Measurements from ENCODE around the gene CEP170.

CEP170 gene

DNA sequence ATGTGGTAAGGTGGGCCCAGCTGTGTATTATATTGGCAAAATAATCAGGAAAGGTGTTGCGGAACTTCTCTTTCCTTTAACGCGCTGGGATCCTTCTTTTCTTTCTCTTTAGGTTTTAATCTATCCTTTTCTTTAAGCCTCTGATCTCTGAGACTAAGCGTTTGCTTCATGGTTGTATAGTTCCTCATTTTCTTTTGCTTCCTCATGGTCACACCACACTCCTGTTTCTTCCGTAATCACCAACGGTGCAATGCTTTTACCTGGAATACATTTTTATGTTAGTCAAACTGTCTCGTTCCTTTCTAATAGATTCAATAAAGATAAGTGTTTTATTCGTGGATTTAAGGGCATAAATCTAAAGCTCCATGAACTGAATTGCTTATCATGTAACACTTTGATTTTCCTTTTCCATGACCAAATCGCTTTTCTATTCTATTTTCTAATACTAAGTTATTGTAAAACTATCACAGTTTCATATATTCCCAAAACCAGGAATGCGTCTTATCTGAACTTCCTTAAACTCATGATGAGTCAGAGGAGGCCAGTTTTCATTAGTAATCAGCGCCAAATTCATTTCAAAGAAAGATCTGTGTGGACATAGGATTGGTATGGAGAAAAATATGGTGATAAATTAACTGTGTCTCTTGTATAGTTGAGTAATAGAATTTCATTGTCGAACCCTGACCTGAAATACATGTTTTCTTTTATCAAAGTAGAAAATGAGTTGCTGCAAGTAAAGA is 13.0 kb upstream of the CEP170 start:
- DNase-seq = no peak

DNA sequence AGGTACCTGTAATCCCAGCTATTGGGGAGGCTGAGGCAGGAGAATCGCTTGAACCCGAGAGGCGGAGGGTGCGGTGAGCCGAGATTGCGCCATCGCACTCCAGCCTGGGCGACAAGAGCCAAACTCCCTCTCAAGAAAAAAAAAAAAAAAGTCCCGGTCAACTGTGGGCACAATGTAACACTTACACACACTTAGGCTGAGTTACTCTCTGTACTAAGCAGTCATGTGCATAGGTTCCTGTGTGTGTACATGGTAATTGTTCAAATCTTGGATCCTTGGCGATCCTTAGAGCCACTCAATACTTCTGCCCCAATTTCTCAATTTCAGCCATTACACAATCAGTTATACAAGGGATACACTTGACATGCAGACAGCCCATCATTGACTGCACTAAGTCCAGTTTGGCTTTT is 12.4 kb upstream of the CEP170 start:
- no peak for DNase-seq

DNA sequence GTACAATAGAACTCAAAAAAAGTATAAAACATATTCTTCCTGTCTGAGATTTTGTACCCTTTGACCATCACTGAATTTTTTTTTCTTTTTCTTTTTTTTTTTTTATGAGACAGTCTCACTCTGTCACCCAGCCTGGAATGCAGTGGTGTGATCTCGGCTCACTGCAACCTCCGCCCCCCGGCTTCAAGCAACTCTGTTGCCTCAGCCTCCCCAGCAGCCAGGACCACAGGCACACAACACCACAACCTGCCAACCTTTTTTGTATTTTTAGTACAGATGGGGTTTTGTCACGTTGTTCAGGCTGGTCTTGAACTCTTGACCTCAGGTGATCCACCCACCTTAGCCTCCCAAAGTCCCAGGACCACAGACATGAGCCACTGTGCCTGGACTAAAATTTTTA is 11.2 kb upstream of the CEP170 start:
- DNase-seq = no peak

DNA sequence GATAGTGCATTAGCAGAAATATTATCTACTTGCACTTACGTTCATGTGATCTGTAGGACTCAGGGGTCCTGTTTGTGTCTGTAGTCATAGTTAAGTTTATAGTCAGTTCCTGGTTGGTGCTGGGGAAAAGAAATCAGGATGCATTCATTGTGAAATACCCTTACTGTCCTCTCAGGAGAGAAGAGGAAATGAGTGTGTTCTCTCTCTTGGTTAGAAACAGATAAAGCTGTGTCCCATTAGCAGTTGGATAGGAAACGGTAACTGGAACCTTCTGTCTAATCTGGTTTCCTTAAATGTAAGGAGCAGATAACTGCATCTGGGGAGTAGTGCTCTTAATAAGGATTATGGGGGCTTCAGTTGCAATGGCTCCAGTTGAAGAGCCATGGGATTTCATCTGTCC is 9.6 kb upstream of the CEP170 start:
- no peak for DNase-seq

DNA sequence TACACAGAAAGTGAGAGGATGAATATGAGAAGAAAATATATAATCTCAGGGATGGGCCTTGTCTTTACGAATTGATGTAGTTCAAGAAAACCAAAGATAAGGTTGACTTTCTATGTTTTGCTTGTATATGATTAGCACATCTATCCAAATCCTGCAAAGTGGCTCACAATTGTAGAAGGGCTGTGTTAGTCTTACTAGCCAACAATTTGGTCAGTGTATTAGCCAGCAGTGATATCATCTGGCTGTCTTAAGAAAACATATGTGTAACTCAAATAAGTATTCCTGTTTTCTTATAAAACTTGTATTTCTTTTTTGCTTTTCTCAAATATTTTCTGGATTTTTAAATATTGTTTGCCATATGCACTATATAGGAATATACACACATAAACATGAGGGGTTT is 6.3 kb upstream of the CEP170 start:
- no peak for DNase-seq

DNA sequence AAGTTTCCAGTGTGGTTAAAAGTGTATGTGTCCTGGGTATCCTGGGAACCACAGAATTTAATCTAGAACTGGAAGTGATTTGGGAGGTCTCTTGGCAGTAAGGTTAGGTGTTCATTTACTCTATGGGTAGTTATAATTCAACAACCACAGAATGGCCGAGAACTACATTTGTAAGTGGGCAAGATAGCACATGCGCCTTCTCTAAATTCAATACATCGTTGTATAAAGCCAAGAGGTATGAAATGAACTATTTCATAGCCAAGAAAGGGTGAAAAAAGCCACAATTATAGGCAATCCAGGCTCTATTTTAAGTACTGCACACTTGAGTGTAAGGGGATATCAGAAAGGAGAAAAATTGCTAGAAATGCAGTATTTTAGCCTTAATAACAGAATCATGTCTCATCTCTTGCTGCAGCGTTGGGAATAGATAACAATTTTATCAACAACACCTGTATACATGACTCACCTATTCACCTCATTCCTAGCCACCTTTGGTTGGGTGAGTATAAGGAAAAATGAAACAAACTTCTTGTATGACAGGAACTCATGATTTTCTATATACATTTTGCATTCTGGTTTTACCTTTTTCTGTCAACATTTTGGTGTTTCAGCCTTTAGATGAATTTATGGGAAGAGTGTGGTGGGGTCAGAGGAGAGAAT is 5.3 kb upstream of the CEP170 start:
- DNase-seq = no peak

DNA sequence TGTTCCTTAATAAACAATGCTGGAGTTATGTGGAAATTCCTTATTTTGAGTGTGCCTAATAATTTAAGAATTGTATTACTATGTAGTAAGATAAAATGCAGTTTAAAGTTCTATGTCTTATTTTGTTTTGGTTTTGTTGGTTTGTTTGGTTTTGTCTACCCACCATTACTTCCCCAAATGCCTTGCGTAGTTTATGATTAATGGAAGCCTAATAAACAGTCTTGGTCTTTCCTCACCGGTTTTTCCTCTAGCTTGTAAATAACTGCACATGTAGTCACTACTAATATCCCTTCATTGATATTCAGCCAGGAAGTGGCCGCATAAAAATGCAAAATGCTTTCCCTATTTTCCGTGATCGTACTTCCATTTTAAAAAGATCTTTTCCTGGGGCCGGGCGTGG is 3.6 kb upstream of the CEP170 start:
- DNase-seq = no peak

DNA sequence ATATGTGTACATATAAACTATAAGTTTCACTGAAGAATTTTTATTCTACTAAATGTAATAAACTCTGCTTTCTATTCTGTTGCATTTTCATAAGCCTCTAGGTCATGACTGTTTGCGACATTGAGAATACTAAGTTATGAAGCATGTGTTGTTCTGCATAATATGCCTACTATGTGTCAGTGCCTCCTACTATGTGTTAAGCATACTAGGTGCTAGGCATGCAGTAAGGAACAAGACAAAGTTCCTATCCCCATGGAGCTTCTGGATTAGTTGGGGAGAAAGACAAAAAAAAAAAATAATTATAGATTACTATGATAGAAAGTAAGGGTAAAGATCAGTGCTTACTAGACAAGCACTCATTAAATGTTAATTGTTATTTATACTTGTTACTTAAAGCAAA is 2.1 kb upstream of the CEP170 start:
- no peak for DNase-seq

DNA sequence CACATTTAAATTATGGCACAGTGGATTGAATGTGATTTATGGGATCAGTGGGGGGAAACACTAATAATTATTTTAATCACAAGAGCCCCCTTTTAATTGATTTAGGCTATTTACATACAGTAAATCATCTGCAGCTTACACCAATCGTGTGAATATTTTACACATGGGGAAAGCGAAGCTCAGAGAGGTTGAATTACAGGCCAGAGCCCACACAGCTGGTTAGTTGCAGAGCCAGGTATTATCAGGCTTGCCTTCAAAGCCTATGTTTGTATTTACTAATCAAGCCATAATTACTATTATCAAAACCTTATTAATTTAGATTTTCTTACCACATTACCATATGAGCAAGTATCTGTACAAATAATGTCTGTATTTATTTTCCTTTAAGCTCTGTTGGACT is 1.5 kb upstream of the CEP170 start:
- DNase-seq = no peak

DNA sequence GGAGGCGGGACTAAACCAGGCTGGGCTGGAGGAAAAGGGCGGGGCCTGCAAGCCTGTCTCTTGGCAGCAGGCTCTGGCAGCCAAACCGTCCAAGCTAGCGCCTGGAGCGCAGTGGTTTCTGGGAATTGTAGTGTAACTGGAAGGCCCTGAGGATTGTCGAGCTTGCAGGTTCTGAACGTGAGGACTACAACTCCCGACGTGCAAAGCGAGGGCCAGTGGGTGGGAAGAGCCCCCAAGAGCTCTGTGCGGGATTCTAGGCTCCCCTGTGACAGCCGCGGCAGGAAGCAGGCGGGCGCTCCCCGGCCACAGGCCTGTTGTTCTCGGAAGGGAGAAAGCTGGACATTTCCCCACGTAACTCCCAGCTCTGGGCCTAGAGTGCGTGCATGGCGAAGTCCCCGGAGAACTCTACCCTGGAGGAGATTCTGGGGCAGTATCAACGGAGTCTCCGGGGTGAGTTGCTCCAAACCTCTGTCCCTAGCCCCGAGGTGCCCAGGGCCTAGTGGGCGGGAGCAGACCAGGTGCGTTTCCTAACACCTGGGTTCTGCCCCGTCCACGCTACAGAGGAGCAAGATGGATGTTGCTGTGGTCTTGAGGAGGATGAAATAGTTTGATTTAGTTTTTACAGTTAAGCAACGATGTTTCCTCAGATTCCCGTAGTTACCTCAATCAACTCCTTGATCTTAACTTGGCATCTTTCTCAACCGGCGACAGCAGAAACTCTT is 871 bp upstream of the CEP170 start, which contains the start of gene SDCCAG8:
Gene SDCCAG8, plus strand, starts transcription at position 251 of the 722 bp plus-strand sequence. Its CDS starts 133 bp downstream, at position 384.
- DNase-seq = peak; percentile 99 to 100

DNA sequence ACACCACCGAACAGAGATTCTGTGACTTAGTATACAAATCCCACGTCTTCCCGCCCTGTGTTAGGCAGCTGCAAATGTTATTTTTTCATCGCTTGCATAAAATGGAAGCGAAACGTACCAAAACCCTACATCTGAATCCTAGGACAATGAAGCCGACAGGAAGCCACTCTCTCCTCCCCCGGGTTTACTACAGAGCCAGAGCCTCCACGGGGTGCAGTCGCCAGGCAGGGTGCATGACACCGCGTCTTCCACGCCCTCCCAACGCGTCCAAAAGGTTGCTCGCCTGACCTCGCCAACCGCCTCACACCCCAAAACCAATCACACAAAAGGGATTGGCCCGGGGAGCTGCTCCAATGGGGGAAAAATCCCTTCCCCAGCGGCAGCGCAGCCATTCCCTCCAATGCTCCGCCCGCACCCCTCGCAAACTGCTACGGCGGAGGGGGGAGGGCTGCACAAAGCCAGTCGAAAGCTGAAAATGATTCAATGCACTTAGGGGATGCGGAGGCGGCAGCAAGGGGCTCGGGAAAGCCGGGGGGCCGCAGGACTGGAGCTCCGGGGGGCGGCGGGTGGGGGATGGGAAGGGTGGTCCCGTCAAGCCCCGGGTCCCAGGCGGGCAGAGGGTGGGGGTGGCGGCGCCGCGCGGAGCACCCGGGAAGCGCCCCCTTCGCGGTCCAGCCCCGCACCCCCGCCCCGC is 701 bp downstream of the CEP170 start:
- peak; percentile 57 to 71 for DNase-seq

DNA sequence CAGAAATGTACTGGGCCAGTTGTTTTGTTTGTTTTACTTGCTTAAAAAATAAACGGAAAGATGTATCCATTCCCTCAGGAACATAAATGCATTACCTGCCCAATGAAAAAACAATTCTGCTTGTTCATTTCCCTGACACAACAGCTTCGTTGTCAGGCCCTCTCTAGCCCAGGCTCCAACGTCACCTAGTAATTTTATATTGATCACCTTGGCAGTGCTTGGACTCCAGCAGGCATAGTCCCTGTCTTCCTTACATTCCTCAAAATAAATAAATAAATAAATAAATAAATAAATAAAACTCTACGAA is 1.2 kb downstream of the CEP170 start:
- DNase-seq = no peak

DNA sequence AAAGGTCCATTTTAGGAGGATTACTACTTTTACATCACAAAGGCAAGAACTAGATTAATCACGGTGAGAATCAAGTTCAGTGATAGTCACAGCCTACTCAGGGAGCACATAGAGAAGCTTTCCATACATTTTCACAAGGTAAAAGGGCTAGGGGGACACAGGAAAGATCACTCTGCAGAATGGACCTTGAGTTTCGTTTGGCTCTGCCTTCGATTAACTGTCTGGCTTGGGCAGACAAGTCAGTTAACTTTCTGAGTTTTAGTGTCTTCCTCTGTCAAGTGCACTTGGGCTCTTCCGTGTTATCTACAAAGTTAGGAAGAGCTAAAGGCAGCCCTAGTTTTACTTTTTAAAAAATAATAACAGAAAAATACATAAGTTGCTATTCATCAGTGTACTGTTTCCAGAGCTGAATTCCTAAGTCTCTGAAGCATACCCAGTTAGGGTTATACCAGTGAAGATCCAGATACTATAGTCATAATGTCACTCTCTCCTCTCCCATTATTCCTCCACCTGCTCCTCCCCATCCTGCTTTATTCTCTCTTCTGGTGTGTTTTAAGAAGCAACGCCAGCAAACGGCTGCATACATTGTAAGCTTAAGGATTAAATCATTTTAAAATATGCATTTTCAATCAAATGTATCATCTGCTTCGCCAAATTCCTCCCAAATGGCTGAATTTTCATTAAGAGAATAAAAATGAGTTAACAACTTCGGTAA is 1.7 kb downstream of the CEP170 start:
- DNase-seq = no peak

DNA sequence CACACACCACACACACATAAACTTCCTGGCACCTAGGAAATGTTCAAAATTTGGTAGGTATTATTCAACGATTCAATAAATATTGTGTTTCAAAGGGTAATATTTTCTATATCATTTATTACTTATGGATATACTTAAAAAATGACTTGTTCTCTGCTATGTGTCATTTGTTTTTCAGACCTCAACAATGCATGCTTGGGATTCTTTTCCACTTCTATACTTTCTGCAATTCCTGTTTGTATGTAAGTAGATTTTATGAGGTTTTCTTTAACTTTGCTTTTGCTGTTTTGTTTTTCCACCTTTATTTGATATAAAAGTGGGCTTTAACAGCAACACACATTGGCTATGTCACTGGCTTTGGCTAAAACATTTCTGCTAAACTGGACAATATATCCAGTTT is 3.5 kb downstream of the CEP170 start:
- no peak for DNase-seq

DNA sequence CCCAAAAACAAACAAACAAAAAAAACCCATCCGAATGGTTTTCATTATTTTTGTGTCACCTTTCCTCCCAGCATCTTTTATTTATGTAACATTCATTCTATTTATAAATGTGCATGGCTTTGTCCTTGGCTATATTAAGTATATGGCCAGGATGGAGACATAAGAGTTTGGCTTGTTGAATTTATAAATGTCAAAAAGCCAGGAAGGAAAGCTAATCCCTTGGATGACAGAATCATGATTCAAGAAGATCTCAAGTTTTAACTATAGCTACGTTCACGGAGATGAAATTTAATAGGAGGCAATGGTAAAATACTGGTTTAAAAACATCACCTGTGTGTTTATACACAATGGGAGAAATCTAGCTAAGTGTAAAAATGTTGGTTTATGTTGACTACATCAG is 5.0 kb downstream of the CEP170 start:
- no peak for DNase-seq

DNA sequence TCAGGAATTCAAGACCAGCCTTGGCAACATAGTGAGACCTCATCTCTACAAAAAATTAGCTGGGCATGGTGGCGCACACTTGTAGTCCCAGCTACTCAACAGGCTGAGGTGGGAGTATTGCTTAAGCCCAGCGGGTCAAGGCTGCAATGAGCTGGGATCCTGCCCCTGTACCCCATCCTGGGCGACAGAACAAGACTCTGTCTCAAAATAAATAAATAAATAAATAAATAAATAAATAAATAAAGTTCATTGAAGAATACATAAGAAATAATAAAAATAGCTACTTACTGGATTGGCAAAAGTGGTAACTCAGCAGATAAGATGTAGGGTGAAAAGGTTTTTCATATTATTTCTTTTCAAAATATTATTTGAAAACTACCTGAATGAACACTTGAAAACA is 5.9 kb downstream of the CEP170 start:
- no peak for DNase-seq

DNA sequence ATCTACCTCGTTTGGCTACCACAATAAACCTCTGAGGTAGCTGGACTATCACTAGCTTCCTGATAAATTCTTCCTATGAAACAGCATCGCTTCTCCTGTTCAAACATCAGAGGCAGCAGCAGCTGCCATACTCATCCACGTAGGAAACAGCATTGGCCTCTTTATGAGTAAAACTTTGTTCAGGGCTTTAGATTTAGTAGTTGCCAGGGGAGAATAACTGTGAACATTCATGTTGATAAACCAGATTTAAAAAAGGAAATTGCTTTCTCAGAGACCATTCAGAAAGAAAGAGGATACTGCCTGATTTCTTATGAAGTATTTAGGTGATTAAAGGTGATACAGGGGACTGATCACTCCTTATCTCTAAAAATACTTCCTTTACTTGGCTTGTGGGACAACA is 7.2 kb downstream of the CEP170 start:
- DNase-seq = no peak

DNA sequence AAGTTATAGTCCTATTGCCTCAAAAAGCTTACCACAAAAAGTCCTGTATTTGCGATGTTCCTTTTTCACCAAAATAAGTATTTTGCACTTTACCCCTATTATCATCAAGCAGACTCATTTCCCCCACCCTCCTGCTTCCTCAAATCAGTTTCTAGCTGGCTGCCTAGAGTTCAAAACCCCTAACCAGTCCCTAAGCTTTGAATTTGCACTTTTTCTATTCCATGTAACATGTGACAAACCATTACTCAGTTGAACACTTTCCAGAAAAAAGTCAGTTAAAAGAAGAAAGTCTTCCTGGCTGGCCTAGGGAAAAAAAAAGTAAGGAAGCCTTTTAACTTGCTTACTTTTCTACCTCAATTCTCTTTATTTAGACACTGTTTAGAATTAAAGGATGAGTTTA is 8.2 kb downstream of the CEP170 start:
- DNase-seq = no peak

DNA sequence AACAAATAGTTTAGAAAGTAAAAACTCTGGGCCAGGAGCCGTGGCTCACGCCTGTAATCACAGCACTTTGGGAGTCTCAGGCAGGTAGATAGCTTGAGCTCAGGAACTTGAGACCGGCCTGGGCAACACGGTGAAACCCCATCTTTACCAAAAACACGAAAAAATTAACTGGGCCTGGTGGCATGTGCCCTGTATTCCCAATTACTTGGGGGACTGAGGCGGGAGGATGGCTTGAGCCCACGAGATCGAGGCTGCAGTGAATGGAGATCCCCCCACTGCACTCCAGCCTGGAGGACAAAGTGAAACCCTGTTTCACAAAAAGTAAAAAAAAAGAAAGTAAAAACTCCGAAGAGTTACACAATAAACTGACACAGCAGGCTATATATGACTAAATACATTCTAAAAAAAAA is 10.6 kb downstream of the CEP170 start:
- no peak for DNase-seq

DNA sequence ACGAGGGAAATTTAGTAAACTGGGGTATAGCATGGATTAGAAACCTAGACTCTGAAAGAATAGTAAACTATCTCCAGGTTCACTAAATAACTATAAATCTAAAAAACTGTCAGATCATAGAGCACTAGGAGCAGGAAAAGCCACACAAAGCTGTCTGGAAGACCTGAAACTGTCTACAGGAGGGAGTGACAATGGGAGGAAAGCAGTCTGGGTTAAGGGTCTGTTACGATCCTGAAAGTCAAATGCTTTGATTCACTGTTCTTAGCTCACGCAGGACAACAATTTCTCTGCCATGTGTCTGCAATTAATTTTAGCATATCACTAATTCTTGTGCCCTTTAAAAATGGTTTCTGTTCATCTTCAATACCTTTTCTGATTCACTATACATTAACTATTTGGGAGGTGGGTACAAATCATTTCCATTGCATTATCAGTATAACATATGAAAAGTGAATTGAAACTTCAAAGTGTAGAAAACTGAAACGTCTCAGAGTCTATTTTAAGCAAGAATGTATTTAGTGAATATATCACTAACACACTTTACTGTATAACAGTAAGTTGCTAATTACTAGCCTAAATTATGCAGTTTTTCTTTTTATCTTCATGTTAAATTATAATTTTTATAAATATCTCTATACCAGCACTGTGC is 18.4 kb downstream of the CEP170 start:
- DNase-seq = no peak

DNA sequence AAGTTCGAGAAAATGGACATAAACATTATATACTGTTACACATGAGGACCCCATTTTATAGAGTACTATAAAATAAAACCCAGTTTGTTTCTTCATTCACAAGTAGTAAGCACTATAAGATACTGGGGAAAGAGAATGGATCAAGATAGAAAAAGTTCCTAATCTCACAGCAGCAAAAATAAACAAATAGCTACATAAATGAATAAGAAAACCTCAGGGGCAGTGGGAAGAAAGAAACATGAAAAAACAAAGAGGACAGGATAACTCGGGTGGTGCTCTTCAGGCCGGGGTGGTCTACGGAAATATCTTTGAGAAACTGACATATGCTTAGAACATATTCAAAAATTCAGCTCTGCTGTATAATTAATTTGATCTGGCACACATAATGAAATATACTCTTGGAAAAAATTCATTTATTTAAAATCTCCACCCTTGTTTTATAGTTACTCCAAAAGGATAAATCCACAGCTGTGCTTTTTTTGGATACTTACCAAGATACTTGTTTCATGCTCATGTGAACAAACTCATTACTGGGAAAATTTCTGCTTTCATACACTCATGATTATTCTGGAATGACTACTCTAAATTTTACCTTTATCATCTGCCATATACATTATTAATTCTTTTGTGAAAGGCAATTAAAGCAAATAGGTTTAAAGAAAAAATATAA is 20.0 kb downstream of the CEP170 start:
- DNase-seq = peak; percentile 56 to 80

DNA sequence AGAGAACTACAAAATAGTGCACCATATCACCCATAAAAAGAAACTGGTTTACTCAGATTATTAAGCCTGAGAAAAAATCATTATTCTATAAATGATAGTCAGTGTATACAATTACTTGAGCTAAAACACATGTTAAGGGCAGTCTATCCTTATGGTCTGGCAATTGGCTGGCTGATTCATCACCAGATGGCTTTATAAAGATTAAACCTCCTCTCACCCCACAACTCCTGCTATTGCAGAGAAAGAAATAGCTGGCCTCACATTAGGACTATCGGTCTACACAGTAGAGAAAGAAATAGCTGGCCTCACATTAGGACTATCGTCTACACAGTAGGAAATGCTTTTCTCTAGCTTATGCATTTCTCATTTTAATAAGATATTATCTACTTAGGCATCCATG is 21.2 kb downstream of the CEP170 start:
- peak in 1 of 2 experiments; percentile 75 for DNase-seq
